Measurements from ENCODE around the gene URAD.

GRCh38 chr13:27997904-27998522 is 9.5 kb upstream of the URAD start:
- no peak for TF ChIP-seq POLR2AphosphoS5 (IDR thresholded peaks at IDR 0.05; ENCODE audit: low read depth)
- TF ChIP-seq, protein P1, sequence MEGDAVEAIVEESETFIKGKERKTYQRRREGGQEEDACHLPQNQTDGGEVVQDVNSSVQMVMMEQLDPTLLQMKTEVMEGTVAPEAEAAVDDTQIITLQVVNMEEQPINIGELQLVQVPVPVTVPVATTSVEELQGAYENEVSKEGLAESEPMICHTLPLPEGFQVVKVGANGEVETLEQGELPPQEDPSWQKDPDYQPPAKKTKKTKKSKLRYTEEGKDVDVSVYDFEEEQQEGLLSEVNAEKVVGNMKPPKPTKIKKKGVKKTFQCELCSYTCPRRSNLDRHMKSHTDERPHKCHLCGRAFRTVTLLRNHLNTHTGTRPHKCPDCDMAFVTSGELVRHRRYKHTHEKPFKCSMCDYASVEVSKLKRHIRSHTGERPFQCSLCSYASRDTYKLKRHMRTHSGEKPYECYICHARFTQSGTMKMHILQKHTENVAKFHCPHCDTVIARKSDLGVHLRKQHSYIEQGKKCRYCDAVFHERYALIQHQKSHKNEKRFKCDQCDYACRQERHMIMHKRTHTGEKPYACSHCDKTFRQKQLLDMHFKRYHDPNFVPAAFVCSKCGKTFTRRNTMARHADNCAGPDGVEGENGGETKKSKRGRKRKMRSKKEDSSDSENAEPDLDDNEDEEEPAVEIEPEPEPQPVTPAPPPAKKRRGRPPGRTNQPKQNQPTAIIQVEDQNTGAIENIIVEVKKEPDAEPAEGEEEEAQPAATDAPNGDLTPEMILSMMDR (IDR thresholded peaks at IDR 0.05; ENCODE audit: insufficient read depth, low read length), result peak; percentile 75
- no peak for TF ChIP-seq SPI1 (IDR thresholded peaks at IDR 0.05; ENCODE audit: borderline replicate concordance, low read depth)
- TF ChIP-seq, protein P2, sequence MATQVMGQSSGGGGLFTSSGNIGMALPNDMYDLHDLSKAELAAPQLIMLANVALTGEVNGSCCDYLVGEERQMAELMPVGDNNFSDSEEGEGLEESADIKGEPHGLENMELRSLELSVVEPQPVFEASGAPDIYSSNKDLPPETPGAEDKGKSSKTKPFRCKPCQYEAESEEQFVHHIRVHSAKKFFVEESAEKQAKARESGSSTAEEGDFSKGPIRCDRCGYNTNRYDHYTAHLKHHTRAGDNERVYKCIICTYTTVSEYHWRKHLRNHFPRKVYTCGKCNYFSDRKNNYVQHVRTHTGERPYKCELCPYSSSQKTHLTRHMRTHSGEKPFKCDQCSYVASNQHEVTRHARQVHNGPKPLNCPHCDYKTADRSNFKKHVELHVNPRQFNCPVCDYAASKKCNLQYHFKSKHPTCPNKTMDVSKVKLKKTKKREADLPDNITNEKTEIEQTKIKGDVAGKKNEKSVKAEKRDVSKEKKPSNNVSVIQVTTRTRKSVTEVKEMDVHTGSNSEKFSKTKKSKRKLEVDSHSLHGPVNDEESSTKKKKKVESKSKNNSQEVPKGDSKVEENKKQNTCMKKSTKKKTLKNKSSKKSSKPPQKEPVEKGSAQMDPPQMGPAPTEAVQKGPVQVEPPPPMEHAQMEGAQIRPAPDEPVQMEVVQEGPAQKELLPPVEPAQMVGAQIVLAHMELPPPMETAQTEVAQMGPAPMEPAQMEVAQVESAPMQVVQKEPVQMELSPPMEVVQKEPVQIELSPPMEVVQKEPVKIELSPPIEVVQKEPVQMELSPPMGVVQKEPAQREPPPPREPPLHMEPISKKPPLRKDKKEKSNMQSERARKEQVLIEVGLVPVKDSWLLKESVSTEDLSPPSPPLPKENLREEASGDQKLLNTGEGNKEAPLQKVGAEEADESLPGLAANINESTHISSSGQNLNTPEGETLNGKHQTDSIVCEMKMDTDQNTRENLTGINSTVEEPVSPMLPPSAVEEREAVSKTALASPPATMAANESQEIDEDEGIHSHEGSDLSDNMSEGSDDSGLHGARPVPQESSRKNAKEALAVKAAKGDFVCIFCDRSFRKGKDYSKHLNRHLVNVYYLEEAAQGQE (IDR thresholded peaks at IDR 0.05; ENCODE audit: insufficient replicate concordance, low read depth), result no peak
- TF ChIP-seq GABPA (IDR thresholded peaks at IDR 0.05; ENCODE audit: low read depth), result no peak
